ENCODE measurements around the gene TM9SF1. TPM values are rescaled to one million over a fixed set of nuclear protein-coding genes. Genes with fewer than 3 reads are reported as not detected.
"Not testable (repeated sequence)": the region's sequence is repeated elsewhere in the genome, so short reads cannot be mapped to it uniquely, and the experiment has no call there.

TM9SF1 gene
- total RNA-seq, 4 donors from 2014 or later = 92.0 to 114 (median 107) TPM

GRCh38 chr14:24207625-24208024 lies 12.4 kb upstream of the TM9SF1 start:
- H3K4me1 ChIP-seq = peaks cover 0 to 6% of the 10 kb centered on the region in 2 donors
- TF ChIP-seq CTCF (IDR thresholded peaks at IDR 0.05) (no peak), POLR2A (IDR thresholded peaks at IDR 0.05) (no peak)
- no peak overlapping the region for H3K27ac ChIP-seq
- no peaks in the 10 kb centered on the region for H3K27me3 ChIP-seq
- intact Hi-C loops (cut with DNase I) = no loop called here
- no peak overlapping the region for H3K4me3 ChIP-seq (replicated peaks in 1 of 3)
- 83 to 100% methylated on average over 1 to 2 of the region's 2 CpGs for WGBS, 2 donors
- DNase-seq = no peak
- no peaks in the 10 kb centered on the region for H3K9me3 ChIP-seq
- peaks cover 22 to 31% of the 10 kb centered on the region in 2 donors for H3K36me3 ChIP-seq

- H3K4me1 ChIP-seq = peaks cover 0 to 3% of the 10 kb centered on the region in 2 donors
Measured at GRCh38 chr14:24207104-24207551, 11.9 kb upstream of the TM9SF1 start.

GRCh38 chr14:24206260-24207103 lies 11.2 kb upstream of the TM9SF1 start:
- peaks cover 22 to 31% of the 10 kb centered on the region in 2 donors for H3K36me3 ChIP-seq
- H3K27ac ChIP-seq = no peak overlapping the region
- no peaks in the 10 kb centered on the region for H3K9me3 ChIP-seq
- no peaks in the 10 kb centered on the region for H3K27me3 ChIP-seq
- 96 to 98% methylated on average over 7 to 11 of the region's 11 CpGs for whole genome bisulfite sequencing, 2 donors
- TF ChIP-seq POLR2A (IDR thresholded peaks at IDR 0.05) (no peak), CTCF (IDR thresholded peaks at IDR 0.05) (no peak)
- no peak for DNase-seq
- intact Hi-C loops (cut with DNase I) = no loop called here
- no peak overlapping the region for H3K4me3 ChIP-seq (replicated peaks in 1 of 3)
- no peaks in the 10 kb centered on the region for H3K4me1 ChIP-seq

More at GRCh38 chr14:24207104-24207551, 11.9 kb upstream of the TM9SF1 start:
- DNase-seq = no peak
- no peak overlapping the region for H3K4me3 ChIP-seq (replicated peaks in 1 of 3)
- intact Hi-C loops (cut with DNase I) = no loop called here
- no peaks in the 10 kb centered on the region for H3K9me3 ChIP-seq
- no peak for TF ChIP-seq POLR2A (IDR thresholded peaks at IDR 0.05)
- TF ChIP-seq CTCF (IDR thresholded peaks at IDR 0.05) = no peak
- no peaks in the 10 kb centered on the region for H3K27me3 ChIP-seq
- WGBS, 2 donors = 87 to 99% methylated on average over 5 of the region's 5 CpGs
- no peak overlapping the region for H3K27ac ChIP-seq
- peaks cover 22 to 31% of the 10 kb centered on the region in 2 donors for H3K36me3 ChIP-seq

- intact Hi-C loops (cut with DNase I) = no loop called here
- WGBS, 2 donors = 93 to 95% methylated on average over 7 of the region's 7 CpGs
Measured at GRCh38 chr14:24204163-24205146, 9.2 kb upstream of the TM9SF1 start.

GRCh38 chr14:24203249-24203886 lies 8.1 kb upstream of the TM9SF1 start:
- H3K4me3 ChIP-seq (replicated peaks in 1 of 3); H3K27ac ChIP-seq; H3K9me3 ChIP-seq; intact Hi-C loops (cut with DNase I); DNase-seq; H3K4me1 ChIP-seq; H3K27me3 ChIP-seq: not testable (repeated sequence)
- WGBS, 2 donors = 92 to 94% methylated on average over 16 of the region's 16 CpGs
- H3K36me3 ChIP-seq = peaks cover 9 to 16% of the 10 kb centered on the region in 2 donors

More at GRCh38 chr14:24204163-24205146, 9.2 kb upstream of the TM9SF1 start:
- no peaks in the 10 kb centered on the region for H3K4me1 ChIP-seq
- TF ChIP-seq POLR2A (IDR thresholded peaks at IDR 0.05) (no peak), CTCF (IDR thresholded peaks at IDR 0.05) (no peak)
- H3K36me3 ChIP-seq = peaks cover 14 to 18% of the 10 kb centered on the region in 2 donors
- H3K9me3 ChIP-seq = no peaks in the 10 kb centered on the region
- H3K27ac ChIP-seq = no peak overlapping the region
- no peak for DNase-seq
- H3K27me3 ChIP-seq = no peaks in the 10 kb centered on the region
- H3K4me3 ChIP-seq (replicated peaks in 1 of 3) = no peak overlapping the region

GRCh38 chr14:24202538-24202937 lies 7.3 kb upstream of the TM9SF1 start:
- H3K4me3 ChIP-seq (replicated peaks in 1 of 3); intact Hi-C loops (cut with DNase I); DNase-seq; H3K27ac ChIP-seq; H3K9me3 ChIP-seq; H3K4me1 ChIP-seq; H3K36me3 ChIP-seq; H3K27me3 ChIP-seq: not testable (repeated sequence)
- 90% methylated on average over 8 of the region's 8 CpGs for WGBS, 2 donors

Measured in thyroid gland (tissue), 4 donors.